ENCODE results near the gene ZNF487. TPM values are rescaled to one million over a fixed set of nuclear protein-coding genes. Genes with fewer than 3 reads are reported as not detected.

ZNF487 gene
- polyA plus RNA-seq, 1 donor = 3.0 TPM

Other genes starting within 250 kb of the ZNF487 start
- gene RASGEF1A, start 170.0 kb upstream of the ZNF487 start, polyA plus RNA-seq (ENCODE audit: insufficient read length) = 0.22 TPM
- 1.1 TPM for gene FXYD4, start 65.5 kb upstream of the ZNF487 start, polyA plus RNA-seq (ENCODE audit: insufficient read length)
- gene HNRNPF, start 27.9 kb upstream of the ZNF487 start, polyA plus RNA-seq (ENCODE audit: insufficient read length) = 109 TPM
- 8.1 TPM for gene ZNF239, start 137.5 kb downstream of the ZNF487 start, polyA plus RNA-seq (ENCODE audit: insufficient read length)
- gene ZNF485, start 169.3 kb downstream of the ZNF487 start, polyA plus RNA-seq (ENCODE audit: insufficient read length) = 3.0 TPM
- gene ZNF32, start 211.8 kb downstream of the ZNF487 start, polyA plus RNA-seq (ENCODE audit: insufficient read length) = 53.1 TPM